ENCODE data around the gene CRABP2. TPM values are rescaled to one million over a fixed set of nuclear protein-coding genes. Genes with fewer than 3 reads are reported as not detected.

The CRABP2 gene
- total and polyA plus RNA-seq, 2 of the 13 experiments (the other 11 are each of a cell fraction or from before 2014, with no cell fraction given), result 0.40 to 0.60 TPM

DNA sequence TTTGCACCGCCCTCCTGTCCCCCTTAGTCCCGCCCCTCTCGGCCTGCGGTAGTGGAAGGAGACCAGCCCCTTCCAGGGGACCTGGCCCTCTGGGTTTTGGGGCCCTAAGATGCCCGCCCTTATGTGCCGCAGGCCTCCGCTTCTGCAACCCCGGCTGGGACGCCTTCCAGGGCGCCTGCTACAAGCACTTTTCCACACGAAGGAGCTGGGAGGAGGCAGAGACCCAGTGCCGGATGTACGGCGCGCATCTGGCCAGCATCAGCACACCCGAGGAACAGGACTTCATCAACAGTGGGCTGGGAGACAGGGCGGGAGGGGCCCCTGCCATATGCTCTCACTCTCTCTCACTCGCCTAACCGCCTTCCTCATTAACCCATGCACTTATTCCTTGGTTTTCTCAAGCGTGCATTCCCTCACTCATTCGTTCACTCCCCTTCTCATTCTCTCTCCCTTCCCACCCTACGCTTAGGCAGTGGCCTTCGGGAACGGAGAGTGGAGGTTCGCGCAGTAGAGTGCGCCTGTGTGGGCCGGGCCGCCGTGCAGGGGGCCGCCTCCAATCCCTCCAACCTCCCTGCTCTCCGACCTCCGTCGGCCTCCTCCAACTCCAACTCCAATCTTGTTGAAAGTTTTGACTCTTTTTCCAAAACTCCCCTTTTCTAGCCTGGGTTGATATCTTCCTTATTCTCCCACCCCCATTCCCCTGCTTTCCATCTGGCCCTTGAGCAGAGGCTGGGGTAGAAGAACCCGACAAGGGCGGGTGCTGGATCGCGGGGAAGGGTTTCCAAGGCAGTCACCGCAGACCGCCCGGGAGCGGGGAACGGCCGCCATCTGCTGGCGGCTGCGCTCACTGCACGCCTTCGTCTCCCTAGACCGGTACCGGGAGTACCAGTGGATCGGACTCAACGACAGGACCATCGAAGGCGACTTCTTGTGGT lies 48.3 kb downstream of the CRABP2 start (continued):
- TF ChIP-seq, protein P1, sequence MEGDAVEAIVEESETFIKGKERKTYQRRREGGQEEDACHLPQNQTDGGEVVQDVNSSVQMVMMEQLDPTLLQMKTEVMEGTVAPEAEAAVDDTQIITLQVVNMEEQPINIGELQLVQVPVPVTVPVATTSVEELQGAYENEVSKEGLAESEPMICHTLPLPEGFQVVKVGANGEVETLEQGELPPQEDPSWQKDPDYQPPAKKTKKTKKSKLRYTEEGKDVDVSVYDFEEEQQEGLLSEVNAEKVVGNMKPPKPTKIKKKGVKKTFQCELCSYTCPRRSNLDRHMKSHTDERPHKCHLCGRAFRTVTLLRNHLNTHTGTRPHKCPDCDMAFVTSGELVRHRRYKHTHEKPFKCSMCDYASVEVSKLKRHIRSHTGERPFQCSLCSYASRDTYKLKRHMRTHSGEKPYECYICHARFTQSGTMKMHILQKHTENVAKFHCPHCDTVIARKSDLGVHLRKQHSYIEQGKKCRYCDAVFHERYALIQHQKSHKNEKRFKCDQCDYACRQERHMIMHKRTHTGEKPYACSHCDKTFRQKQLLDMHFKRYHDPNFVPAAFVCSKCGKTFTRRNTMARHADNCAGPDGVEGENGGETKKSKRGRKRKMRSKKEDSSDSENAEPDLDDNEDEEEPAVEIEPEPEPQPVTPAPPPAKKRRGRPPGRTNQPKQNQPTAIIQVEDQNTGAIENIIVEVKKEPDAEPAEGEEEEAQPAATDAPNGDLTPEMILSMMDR (CRISPR knock-in tag; IDR thresholded peaks at IDR 0.05), result peak; percentile 93
- TF ChIP-seq XRCC5 (optimal IDR thresholded peaks at IDR 0.05; ENCODE audit: low read length) (peak; percentile 66), PPARG (CRISPR knock-in tag; conservative IDR thresholded peaks at IDR 0.05) (0 out of 2 replicates have a peak, but pooled peaks have one; percentile 10), SSRP1 (CRISPR knock-in tag; IDR thresholded peaks at IDR 0.05) (0 out of 2 replicates have a peak, but pooled peaks have one; percentile 32)

DNA sequence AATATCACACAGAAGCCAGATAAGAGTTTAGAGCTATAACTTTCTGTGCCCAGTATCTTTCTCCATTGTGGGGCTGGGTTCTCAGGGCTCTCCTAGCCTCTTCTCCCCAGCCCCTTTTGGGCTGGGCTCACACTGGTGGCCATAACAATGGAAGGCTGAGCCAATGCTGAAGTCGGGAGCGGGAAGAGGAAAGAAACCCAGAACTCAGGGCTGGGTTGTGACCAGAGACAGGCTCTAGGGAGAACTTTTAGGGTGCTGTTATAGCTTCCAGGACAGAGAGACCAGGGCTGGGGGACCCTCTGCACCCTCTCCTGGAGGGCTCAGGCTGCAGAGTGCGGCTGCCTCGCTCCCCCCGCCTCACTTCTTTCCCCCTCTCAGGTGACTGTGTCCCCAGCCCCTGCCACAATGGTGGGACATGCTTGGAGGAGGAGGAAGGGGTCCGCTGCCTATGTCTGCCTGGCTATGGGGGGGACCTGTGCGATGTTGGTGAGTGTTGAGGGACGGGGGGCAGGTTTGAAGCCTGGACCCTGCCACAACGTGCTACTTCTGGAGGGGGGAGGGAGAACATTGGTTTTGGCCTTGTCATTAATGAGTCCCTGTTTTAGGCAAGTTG lies 49.4 kb downstream of the CRABP2 start:
- peaks cover 18% of the 10 kb centered on the region for H3K79me2 ChIP-seq (ENCODE audit: insufficient read depth, low read length)
- intact Hi-C loops (cut with micrococcal nuclease; ENCODE audit: unreplicated experiment), result no loop called here
- 92% methylated on average over 5 of the region's 9 CpGs for WGBS (ENCODE audit: low lambda C conversion rate)

More for the DNA sequence above, 49.4 kb downstream of the CRABP2 start:
- Histone ChIP-seq H3K4me2 (ENCODE audit: low read depth, low read length) (no peak overlapping the region), H3K4me3 (replicated peaks in 1 of 3; ENCODE audit: insufficient read depth in 1 of 3, low read depth in 2 of 3, low read length in 3 of 3) (no peak overlapping the region), H4K20me1 (ENCODE audit: insufficient read depth, low read length) (peaks cover 89% of the 10 kb centered on the region), H2AFZ (ENCODE audit: low read length) (no peak overlapping the region), H3K27me3 (ENCODE audit: control insufficient read depth in 1 of 2, insufficient read depth in 2 of 2, low read length in 2 of 2) (no peaks in the 10 kb centered on the region; a peak in 1 of 5 replicates), H3K27ac (ENCODE audit: extremely low read length, insufficient read depth, low read length) (no peak overlapping the region), H3K36me3 (replicated peaks in 1 of 2; ENCODE audit: control insufficient read depth in 1 of 2, insufficient read depth in 2 of 2, low read length in 2 of 2) (peaks cover 1 to 5% of the 10 kb centered on the region in 2 experiments; a peak in 1 of 5 replicates), H3K4me1 (ENCODE audit: insufficient read depth, low read length) (peaks cover 45% of the 10 kb centered on the region), H3K9ac (ENCODE audit: insufficient read depth, low read depth, low read length) (no peak overlapping the region), H3K9me3 (ENCODE audit: low read length) (no peaks in the 10 kb centered on the region)
- in situ Hi-C loops (cut with HindIII; ENCODE audit: extremely low pct_ligation_motif_present, low pct_unique_long_range_greater_than_20kb), result no loop called here
- TF ChIP-seq AGO2 (optimal IDR thresholded peaks at IDR 0.05; ENCODE audit: low read depth, low read length) (peak; percentile 30), RBFOX2 (IDR thresholded peaks at IDR 0.05; ENCODE audit: low read depth, low read length) (0 out of 2 replicates have a peak, but pooled peaks have one; percentile 33), KDM3A (CRISPR knock-in tag; IDR thresholded peaks at IDR 0.05; ENCODE audit: low read depth) (no peak), ZNF33B (CRISPR knock-in tag; IDR thresholded peaks at IDR 0.05) (no peak), NONO (IDR thresholded peaks at IDR 0.05) (no peak), NONO (CRISPR knock-in tag; conservative IDR thresholded peaks at IDR 0.05) (0 out of 2 replicates have a peak, but pooled peaks have one; percentile 8), POLR2G (IDR thresholded peaks at IDR 0.05; ENCODE audit: low read depth, low read length) (peak; percentile 51; the same call in 1 of the 2 replicates)
- ChIA-PET POLR2A (interaction anchor here (0.6 kb wide), 1 partner anchor 9 kb away, joined by 3 read pairs; no protein-coding TSS in a partner anchor), CTCF (ENCODE audit: low intra/inter-chr PET ratio, low total read pairs) (interaction anchor here (1.7 to 6.4 kb wide), 2 partner anchors 22 to 37 kb away, joined by 4 to 166 read pairs; partner anchors contain the start of genes HAPLN2 and NES)
- no TSS peak for BruUV-seq (replicated peaks)
- ATAC-seq (no peak), DNase-seq (ENCODE audit: low spot score) (no peak), FAIRE-seq (no peak)
